ENCODE results near the gene FARS2. TPM values are rescaled to one million over a fixed set of nuclear protein-coding genes. Genes with fewer than 3 reads are reported as not detected.

The FARS2 gene
- total RNA-seq, 1 experiment from 2014 or later: 28.2 TPM

DNA sequence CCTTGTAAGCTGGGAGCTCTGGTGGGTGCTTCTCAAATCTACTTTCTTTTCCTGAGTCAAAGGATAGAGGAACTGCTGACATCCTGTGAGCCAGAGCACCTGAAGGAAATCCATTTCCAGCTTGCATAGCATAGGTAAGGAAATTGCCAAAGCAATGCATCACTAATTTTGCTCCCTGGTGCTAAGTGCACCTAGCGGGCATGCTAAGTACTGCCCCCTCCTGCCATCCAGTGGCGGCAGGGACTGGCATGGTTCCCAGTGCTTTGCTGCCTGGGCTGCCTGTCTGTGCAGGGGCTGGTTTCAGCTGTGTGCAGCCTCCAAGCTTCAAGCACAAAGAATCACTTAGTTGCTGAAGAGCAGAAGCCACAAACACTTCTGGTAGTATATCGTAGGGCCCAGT is 63.9 kb downstream of the FARS2 start:
- no peak for DNase-seq (ENCODE audit: low read depth)

DNA sequence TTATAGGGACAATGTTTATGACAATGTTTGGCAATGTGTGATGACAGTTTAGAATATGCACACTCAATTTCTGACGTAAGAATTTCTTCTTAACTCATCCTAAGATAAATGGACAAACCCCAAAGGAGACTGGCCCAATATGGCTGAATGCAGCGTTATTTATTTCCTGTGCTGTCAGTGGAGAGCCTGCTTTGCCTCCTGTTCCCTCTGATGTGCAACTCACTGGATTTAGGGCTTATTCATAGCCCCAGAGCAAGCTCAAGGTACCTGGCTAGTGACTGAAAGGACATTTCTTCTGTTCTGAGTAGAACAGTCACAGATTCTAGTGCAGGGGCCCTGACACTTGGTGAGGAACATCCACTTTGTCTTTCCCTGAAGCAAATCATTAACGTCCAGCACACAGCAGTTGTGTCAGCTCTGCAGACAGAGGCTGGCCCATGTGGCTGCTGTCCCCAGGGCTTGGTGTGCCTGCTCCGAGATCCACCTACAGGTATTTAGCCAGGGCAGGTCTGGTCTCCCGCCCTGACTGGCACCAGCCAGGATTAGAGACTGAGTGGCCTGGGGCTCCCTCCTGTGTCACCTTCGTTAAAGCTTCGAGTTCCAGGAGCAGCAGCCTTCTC is 64.8 kb downstream of the FARS2 start:
- no peak for DNase-seq (ENCODE audit: low read depth)

DNA sequence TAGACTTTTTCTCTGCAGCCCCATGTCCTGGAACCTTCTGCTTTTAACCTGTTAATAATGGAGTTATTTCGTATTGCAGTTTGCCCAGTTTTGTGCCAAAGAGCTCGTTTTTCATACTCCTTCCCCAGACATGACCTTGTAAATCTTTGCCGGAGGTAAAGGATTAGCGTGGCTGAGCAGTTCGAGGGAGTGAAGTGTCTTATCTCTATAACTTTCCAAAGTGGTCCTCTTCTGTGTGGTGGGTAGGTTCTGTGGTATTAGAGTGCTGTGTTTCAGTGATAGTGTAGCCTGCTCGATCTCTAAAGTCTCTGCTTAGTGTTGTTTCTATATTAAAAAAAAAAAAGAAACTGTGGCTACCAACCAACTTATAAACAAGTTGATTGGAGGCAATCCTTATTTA is 67.5 kb downstream of the FARS2 start:
- DNase-seq (ENCODE audit: low read depth): no peak

GRCh38 chr6:5331845-5332442 is 70.6 kb downstream of the FARS2 start:
- no peak for DNase-seq (ENCODE audit: low read depth)

DNA sequence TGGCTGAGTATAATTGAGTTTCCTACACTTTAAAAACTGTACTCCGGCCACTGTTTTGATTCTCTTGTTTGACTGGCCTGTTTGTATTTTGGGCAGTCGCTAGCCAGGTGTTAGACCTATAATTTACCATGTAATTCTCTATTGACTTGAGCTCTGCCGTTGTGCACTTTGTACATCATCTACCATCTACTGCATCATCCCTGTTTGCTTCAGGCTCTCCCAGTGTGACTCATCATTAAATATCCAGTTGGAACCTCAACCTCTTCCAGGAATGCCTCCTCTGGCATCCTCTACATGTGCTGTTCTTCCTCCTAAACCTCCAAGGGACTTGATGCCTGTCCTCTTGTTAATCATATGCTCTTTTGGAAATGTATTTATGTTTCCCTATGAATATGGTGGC is 72.3 kb downstream of the FARS2 start:
- peak; percentile 70 for DNase-seq (ENCODE audit: low read depth)

DNA sequence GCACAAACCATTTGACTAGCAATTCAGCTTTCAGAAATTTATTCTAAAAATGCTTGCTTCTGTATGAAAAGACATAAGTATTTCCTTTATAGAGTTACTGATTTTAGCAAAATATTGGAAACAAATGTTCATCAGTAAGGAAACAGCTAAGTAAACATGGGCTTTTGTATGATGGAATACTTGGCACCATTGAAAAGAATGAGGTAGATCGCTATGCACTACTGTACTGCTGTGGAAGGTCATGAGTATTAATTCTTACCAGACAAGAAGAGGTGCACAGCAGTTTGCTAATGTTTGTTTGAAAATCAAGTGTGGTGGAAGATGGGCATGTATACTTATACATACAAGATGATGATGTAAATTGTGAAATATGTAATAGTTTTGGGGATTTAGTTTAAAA is 73.0 kb downstream of the FARS2 start:
- DNase-seq (ENCODE audit: low read depth): no peak

- DNase-seq (ENCODE audit: low read depth): no peak
Measured at GRCh38 chr6:5335020-5335419, 73.7 kb downstream of the FARS2 start.

DNA sequence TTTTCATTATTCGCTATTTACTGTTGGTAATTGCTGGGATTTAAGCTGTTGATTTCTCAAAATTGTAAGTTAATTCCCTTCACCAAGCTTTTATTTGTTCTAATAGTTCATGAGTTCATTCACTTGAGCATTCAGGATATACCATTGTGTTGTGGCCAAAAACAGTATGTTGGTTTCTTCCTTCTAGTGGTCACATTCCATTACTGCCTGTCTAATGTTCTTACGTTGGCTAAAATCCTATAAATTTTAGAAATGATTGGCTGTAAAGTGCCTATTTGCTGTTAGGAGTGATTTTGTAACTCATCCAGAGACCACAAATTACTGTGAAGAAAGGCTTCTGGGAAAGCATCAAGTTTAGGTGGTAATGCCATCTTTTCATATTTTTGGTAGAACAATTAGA is 76.3 kb downstream of the FARS2 start:
- peak; percentile 44 for DNase-seq (ENCODE audit: low read depth)

- no peak for DNase-seq (ENCODE audit: low read depth)
Measured at GRCh38 chr6:5338177-5338960, 77.1 kb downstream of the FARS2 start.

DNA sequence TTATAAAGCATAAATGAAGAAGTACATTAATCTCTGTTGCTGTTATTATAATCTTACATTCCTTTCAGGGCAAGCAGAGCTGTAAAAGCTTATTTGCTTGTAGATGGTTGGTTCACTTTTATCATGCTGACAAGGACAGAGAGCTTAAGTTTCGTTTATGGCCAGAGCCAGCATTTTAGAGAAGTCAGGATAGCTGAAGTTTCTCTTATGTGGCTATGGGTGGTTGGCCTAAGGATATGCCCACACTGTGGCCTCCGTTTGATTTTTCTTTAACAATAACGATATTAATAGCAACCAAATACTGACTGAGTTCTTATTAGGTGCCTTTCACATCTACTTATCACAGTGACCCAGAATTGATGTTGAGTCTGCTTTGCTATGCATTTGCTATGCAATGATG is 78.5 kb downstream of the FARS2 start:
- DNase-seq (ENCODE audit: low read depth): no peak

- no peak for DNase-seq (ENCODE audit: low read depth)
Measured at GRCh38 chr6:5341845-5342244, 80.5 kb downstream of the FARS2 start.

GRCh38 chr6:5343998-5344397 is 82.7 kb downstream of the FARS2 start:
- no peak for DNase-seq (ENCODE audit: low read depth)

GRCh38 chr6:5345324-5345723 is 84.0 kb downstream of the FARS2 start:
- no peak for DNase-seq (ENCODE audit: low read depth)

DNA sequence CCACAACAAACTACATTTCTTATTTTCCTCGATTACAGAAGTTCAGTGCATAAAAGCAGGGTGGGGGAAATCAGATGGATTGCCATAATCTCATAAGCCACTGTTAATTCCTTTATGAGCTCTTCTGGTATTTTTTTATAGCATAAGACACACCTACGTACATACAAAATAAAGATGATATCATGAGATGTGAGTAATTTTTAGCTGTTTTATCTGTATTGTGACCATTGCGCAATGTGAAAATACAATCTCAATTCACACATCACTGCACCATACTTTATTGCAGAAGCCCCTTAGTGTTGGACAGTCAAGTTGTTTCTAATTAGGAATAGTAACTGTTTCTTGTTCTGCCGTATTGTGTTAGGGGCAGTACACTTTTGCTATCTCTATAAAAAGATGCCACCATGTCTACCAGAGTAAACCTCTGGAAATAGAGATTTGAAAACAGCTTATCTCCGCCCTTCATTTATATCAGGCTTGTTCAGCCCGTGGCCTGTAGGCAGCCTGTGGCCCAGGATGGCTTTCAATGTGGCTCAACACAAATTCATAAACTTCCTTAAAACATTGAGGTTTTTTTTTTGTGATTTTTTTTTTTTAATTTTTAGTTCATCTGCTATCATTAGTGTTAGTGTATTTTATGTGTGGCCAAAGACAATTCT is 90.4 kb downstream of the FARS2 start:
- no peak for DNase-seq (ENCODE audit: low read depth)

DNA sequence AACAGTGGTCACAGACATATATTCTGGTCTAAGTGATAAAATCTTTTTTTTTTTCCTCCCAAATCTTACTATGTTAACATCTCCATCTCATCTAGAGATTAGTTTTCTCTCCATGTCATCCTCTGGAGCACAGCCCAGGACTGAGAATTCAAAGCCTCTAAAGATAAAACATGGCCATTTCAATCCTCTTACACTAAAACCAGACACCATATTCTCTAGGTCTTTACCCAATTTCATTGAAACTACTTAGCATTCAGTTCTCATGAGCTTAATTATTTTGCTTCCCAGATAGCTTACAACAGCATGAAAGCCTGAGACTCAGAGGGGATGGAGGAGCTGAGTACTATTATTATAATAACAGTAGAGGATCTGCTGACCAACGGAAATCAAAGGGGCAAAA is 92.7 kb downstream of the FARS2 start:
- DNase-seq (ENCODE audit: low read depth): no peak

DNA sequence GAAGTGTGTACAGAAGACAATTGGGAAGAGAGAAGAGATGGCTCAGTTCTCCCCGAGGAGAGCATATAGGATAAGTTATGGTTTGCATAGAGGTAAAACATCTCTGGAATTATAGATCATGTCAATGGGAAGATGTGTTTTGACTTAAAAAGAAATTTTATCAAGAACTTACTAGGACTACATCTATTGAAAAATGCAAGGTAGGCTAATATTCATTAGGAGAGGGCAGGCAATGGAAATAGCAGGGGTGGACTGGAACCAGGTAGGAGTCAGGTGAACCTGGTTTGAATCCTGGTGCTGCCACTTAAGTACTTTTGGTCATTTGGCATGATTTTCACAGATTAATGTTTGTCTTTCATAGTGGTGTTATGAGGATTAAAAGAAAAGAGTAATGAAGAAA is 96.2 kb downstream of the FARS2 start:
- no peak for DNase-seq (ENCODE audit: low read depth)

- peak; percentile 12 for DNase-seq (ENCODE audit: low read depth)
Measured at GRCh38 chr6:5359417-5359816, 98.1 kb downstream of the FARS2 start.

GRCh38 chr6:5361396-5361795 is 100.1 kb downstream of the FARS2 start:
- DNase-seq (ENCODE audit: low read depth): peak; percentile 52

DNA sequence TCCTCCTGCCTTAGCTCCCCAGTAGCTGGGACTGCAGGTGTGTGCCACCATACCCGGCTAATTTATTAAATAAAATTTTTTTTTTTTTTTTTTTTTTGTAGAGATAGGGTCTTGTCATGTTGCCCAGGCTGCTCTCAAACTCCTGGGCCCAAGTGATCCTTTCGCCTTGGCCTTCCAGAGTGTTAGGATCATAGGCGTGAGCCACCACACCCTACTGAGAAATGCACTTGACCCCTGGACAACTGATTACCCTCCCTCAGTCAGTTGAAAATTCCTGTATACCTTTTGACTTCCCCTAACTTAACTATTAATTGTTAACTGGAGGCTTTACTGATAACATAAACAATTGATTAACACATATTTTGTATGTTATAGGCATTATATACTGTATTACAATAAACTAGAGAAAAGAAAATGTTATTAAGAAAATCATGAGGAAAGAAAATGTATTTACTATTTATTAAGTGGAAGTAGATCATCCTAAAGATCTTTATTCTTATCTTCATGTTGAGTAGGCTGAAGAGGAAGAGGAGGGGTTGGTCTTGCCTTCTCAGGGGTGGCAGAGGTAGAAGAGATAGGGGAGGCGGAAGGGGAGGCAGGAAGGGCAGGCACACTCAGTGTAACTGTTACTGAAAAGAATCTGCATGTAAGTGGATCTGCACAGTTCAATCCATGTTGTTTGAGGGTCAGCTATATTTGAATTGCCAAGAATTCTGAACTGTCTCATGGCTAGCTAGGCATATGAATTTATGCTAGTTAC is 104.3 kb downstream of the FARS2 start:
- DNase-seq (ENCODE audit: low read depth): no peak

- no peak for DNase-seq (ENCODE audit: low read depth)
Measured at GRCh38 chr6:5366941-5367340, 105.6 kb downstream of the FARS2 start.

DNA sequence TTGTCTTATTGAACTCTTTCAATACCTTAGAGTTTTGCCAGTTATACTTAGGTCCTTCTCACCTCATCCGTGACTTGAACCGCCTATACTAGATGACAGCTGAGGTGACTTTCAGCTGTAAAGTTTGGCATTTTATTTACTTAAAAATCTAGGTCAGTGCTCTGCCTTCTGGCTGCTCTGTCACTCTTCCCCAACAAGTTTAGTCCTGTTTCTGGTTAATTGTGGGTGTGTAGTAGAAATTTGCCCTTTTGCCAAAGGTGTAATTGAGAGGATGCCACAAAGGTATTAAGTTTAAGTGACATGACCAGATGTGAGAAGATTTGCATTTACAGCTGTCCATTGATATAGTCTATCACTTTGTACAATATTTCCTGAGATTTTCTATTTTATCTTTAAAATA is 106.2 kb downstream of the FARS2 start:
- DNase-seq (ENCODE audit: low read depth): no peak

DNA sequence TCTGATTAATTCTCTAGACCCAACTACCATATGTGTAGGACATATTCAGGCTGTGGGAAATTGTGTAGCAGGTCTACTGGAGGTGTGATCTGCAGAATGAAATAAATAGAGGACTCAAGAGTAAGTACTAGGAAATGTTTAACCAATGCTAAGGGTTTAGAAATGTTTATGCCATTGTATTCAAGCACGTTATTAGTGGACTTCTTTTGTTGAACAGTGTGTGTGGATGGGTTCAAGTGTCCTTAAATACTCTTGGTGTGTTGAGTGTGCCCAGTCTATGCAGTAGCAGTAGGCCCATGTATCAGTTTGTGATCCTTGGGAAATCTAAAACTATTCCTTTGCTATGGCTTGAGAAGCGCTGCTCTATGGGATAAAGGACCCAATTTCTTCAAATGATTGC is 112.1 kb downstream of the FARS2 start:
- no peak for DNase-seq (ENCODE audit: low read depth)
